ENCODE data around the gene SPX. TPM values are rescaled to one million over a fixed set of nuclear protein-coding genes. Genes with fewer than 3 reads are reported as not detected.

Gene SPX
- total RNA-seq, 1 donor from 2014 or later = 0.18 TPM

DNA sequence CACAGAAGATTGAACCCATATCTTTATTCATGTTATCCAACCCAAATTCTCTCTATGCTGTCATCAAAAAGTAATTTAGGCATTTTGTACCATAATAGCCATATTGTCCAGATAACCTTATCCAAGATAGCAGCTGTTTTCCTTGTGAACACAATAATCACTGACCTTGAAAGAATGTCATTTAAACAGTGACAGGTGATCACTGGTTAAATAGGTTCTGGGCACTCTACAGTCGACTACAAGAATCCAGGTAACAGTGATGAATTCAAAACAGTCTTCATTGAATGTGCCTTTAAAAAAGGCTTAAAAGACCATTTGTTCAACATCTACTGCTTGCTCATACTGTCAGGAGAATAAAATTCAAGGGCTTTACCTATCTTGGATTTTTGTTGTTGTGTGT, 4.6 kb upstream of the SPX start:
- peaks cover 1% of the 10 kb centered on the region for H3K27me3 Mint-ChIP-seq (ENCODE audit: unreplicated experiment)
- H3K4me1 Mint-ChIP-seq (ENCODE audit: unreplicated experiment) = no peaks in the 10 kb centered on the region
- TF ChIP-seq, protein P1, sequence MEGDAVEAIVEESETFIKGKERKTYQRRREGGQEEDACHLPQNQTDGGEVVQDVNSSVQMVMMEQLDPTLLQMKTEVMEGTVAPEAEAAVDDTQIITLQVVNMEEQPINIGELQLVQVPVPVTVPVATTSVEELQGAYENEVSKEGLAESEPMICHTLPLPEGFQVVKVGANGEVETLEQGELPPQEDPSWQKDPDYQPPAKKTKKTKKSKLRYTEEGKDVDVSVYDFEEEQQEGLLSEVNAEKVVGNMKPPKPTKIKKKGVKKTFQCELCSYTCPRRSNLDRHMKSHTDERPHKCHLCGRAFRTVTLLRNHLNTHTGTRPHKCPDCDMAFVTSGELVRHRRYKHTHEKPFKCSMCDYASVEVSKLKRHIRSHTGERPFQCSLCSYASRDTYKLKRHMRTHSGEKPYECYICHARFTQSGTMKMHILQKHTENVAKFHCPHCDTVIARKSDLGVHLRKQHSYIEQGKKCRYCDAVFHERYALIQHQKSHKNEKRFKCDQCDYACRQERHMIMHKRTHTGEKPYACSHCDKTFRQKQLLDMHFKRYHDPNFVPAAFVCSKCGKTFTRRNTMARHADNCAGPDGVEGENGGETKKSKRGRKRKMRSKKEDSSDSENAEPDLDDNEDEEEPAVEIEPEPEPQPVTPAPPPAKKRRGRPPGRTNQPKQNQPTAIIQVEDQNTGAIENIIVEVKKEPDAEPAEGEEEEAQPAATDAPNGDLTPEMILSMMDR (IDR thresholded peaks at IDR 0.05; ENCODE audit: unreplicated experiment) = no peak
- no peak for DNase-seq (ENCODE audit: low spot score)
- H3K9me3 Mint-ChIP-seq (ENCODE audit: unreplicated experiment) = no peaks in the 10 kb centered on the region
- H3K27ac Mint-ChIP-seq (ENCODE audit: unreplicated experiment) = no peak overlapping the region
- H3K36me3 Mint-ChIP-seq (ENCODE audit: low read depth, unreplicated experiment) = no peaks in the 10 kb centered on the region
- H3K4me3 Mint-ChIP-seq (ENCODE audit: unreplicated experiment) = no peak overlapping the region

- Mint-ChIP-seq H3K36me3 (ENCODE audit: low read depth, unreplicated experiment) (no peaks in the 10 kb centered on the region), H3K27me3 (ENCODE audit: unreplicated experiment) (peaks cover 1% of the 10 kb centered on the region), H3K4me3 (ENCODE audit: unreplicated experiment) (no peak overlapping the region), H3K27ac (ENCODE audit: unreplicated experiment) (no peak overlapping the region), H3K9me3 (ENCODE audit: unreplicated experiment) (no peaks in the 10 kb centered on the region), H3K4me1 (ENCODE audit: unreplicated experiment) (no peaks in the 10 kb centered on the region)
- no peak for DNase-seq (ENCODE audit: low spot score)
- TF ChIP-seq, protein P1 (IDR thresholded peaks at IDR 0.05; ENCODE audit: unreplicated experiment) = no peak
Measured at GRCh38 chr12:21523148-21523547, 2.9 kb upstream of the SPX start.

DNA sequence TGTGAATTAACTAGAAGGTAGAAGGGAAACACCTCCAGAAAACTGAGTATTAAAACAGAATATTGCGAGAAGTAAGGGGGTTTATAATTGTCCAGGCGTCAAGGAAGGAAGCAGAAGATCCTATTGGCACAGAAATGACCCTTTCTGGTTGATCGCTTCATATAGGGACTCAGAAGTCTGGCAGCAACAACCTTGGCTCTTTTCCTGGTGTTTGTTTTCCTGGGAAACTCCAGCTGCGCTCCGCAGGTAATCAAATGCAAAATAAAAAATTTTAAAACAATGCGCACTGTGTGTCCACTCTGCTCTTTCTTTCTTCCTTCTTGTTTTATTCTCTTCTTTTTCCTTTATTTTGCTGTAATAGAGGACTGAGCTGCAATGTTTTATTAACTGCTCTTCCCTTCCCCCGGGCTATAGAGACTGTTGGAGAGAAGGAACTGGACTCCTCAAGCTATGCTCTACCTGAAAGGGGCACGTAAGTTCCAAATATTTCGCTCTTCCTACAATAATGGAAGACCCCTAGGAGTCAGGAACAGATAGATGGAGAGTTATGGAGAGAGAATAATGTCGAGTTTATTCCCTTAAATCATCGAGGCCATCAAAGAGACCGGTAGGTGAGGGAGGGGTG, 737 bp downstream of the SPX start:
- H3K27me3 Mint-ChIP-seq (ENCODE audit: unreplicated experiment) = peaks cover 1% of the 10 kb centered on the region
- no peak overlapping the region for H3K27ac Mint-ChIP-seq (ENCODE audit: unreplicated experiment)
- TF ChIP-seq, protein P1 (IDR thresholded peaks at IDR 0.05; ENCODE audit: unreplicated experiment) = no peak
- H3K9me3 Mint-ChIP-seq (ENCODE audit: unreplicated experiment) = no peaks in the 10 kb centered on the region
- no peaks in the 10 kb centered on the region for H3K4me1 Mint-ChIP-seq (ENCODE audit: unreplicated experiment)
- no peak for DNase-seq (ENCODE audit: low spot score)
- H3K4me3 Mint-ChIP-seq (ENCODE audit: unreplicated experiment) = peak overlapping the region; percentile 82
- H3K36me3 Mint-ChIP-seq (ENCODE audit: low read depth, unreplicated experiment) = no peaks in the 10 kb centered on the region

DNA sequence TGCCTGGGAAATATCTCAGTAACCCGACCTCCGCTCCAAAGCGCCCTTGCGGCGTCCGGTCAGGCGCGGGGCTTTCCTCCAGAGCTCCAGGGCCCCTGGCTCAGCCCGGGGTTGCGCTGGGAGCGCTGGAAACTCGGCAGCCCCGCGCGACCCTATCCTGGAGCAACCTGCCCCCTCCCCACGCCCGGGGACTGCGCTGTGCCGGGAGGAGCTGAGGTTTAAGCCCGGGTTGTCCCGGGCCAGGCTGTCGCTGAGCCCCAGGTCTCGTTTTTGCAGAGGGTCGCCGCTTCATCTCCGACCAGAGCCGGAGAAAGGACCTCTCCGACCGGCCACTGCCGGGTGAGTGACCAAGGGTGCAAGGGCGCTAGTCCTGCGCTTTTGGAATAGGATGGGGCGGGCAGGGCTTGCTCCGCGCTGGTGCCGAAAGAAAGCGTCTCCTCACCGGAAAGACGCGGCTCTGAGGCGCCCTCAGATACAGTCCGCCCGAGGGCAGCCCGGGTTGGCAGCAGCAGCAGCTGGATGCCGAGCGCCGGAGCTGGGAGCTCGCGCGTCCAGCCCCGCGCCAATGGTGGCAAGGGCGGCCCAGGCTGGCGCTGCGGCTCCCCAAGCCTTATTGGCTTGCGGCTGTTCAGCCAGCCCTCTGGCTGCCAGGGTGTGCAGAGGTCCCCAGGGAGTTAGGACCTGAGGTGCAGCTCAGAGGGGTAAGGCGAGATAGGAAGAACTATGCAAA, 1.5 kb downstream of the SPX start:
- TF ChIP-seq, protein P1 (IDR thresholded peaks at IDR 0.05; ENCODE audit: unreplicated experiment) = no peak
- no peaks in the 10 kb centered on the region for H3K36me3 Mint-ChIP-seq (ENCODE audit: low read depth, unreplicated experiment)
- peaks cover 1% of the 10 kb centered on the region for H3K27me3 Mint-ChIP-seq (ENCODE audit: unreplicated experiment)
- peak overlapping the region; percentile 32 for H3K4me3 Mint-ChIP-seq (ENCODE audit: unreplicated experiment)
- no peak overlapping the region for H3K27ac Mint-ChIP-seq (ENCODE audit: unreplicated experiment)
- peak; percentile 65 for DNase-seq (ENCODE audit: low spot score)
- no peaks in the 10 kb centered on the region for H3K4me1 Mint-ChIP-seq (ENCODE audit: unreplicated experiment)
- H3K9me3 Mint-ChIP-seq (ENCODE audit: unreplicated experiment) = no peaks in the 10 kb centered on the region

DNA sequence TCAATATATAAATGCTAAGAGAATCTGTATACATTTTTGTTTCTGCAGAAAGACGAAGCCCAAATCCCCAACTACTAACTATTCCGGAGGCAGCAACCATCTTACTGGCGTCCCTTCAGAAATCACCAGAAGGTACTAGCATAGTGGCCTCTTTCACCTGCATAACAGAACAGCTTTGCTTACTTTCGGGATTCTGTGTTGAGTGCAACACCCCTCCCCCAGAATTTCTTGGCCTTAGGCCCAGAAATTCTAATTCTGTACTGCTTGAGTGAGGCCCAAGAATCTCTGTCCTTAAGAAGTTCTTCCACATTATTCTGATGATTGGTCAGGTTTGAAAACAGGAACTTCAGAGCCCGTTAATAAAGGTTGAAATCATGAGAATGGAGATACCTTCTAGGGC, 2.9 kb downstream of the SPX start:
- Mint-ChIP-seq H3K27me3 (ENCODE audit: unreplicated experiment) (peaks cover 1% of the 10 kb centered on the region), H3K9me3 (ENCODE audit: unreplicated experiment) (no peaks in the 10 kb centered on the region), H3K4me1 (ENCODE audit: unreplicated experiment) (no peaks in the 10 kb centered on the region), H3K4me3 (ENCODE audit: unreplicated experiment) (no peak overlapping the region), H3K27ac (ENCODE audit: unreplicated experiment) (no peak overlapping the region), H3K36me3 (ENCODE audit: low read depth, unreplicated experiment) (no peaks in the 10 kb centered on the region)
- TF ChIP-seq, protein P1 (IDR thresholded peaks at IDR 0.05; ENCODE audit: unreplicated experiment) = no peak
- DNase-seq (ENCODE audit: low spot score) = no peak
